Tibial artery (tissue), 4 donors: ENCODE results near the gene KCNK7.

Experiments used
- DNase-seq, 2 donors: peaks; one replicate each; pipeline ENCODE4 v3.0.0-alpha.2; 2019
- H3K27ac ChIP-seq, 2 donors: fragments of 200-600 bp; sonication (generic) in 1 of 2; 1 replicate in 1 of 2; 2 replicates in 1 of 2; pipeline ENCODE4 v1.5.1; 2018 to 2019; ENCODE audit warnings: mild to moderate bottlenecking in 1 of 2
- H3K27me3 ChIP-seq, 2 donors: fragments of 200-600 bp; sonication (generic) in 1 of 2; one replicate each; pipeline versions ENCODE4 v1.5.1 to v1.6.0; 2016 to 2019
- H3K36me3 ChIP-seq, 3 donors: fragments of 200-600 bp; sonication (generic) in 2 of 3; one replicate each; pipeline ENCODE4 v1.5.1; 2016 to 2019; ENCODE audit warnings: mild to moderate bottlenecking in 2 of 3
- H3K4me1 ChIP-seq, 4 donors: fragments of 200-600 bp; sonication (generic) in 2 of 4; 1 replicate in 3 of 4; 2 replicates in 1 of 4; pipeline ENCODE4 v1.5.1; 2016 to 2019
- H3K4me3 ChIP-seq, 2 donors: fragments of 200-600 bp; sonication (generic) in 1 of 2; 1 replicate in 1 of 2; 2 replicates in 1 of 2; pipeline ENCODE4 v1.5.1; 2018 to 2019; ENCODE audit warnings: mild to moderate bottlenecking in 2 of 2
- H3K9me3 ChIP-seq, 3 donors: fragments of 200-600 bp; sonication (generic) in 1 of 3; one replicate each; pipeline ENCODE4 v1.5.1; 2016 to 2019
- CTCF ChIP-seq, 2 experiments: fragments of 200-600 bp in 1 of 2; fragments of 450-650 bp in 1 of 2; IDR thresholded peaks; one replicate each; pipeline ENCODE4 v1.5.1; 2017 to 2019; ENCODE audit warnings: antibody characterized with exemption in 2 of 2, mild to moderate bottlenecking in 1 of 2, moderate library complexity in 1 of 2
- intact Hi-C: fragments of 100-400 bp; cut with DNase I; formaldehyde crosslinking; loops from one replicate; pipeline ENCODE4 v1.15.0; 2023; ENCODE audit warnings: low total_unique reads

KCNK7 gene

GRCh38 chr11:65598258-65598699, 2.7 kb upstream of the KCNK7 start:
- H3K36me3 ChIP-seq: peaks cover 17 to 71% (median 55%) of the 10 kb centered on the region in 3 donors
- intact Hi-C loops: no loop called here

GRCh38 chr11:65596520-65596919, 920 bp upstream of the KCNK7 start:
- no peak overlapping the region for H3K27ac ChIP-seq
- H3K36me3 ChIP-seq: peaks cover 25 to 71% (median 62%) of the 10 kb centered on the region in 3 donors
- intact Hi-C loops: no loop called here
- no peaks in the 10 kb centered on the region for H3K27me3 ChIP-seq
- no peak overlapping the region for H3K4me3 ChIP-seq
- H3K9me3 ChIP-seq: no peaks in the 10 kb centered on the region
- no peak for DNase-seq
- no peak for TF ChIP-seq CTCF (IDR thresholded peaks at IDR 0.05)
- H3K4me1 ChIP-seq: peaks cover 0 to 21% (median 12%) of the 10 kb centered on the region in 4 donors

More at GRCh38 chr11:65598258-65598699, 2.7 kb upstream of the KCNK7 start:
- no peaks in the 10 kb centered on the region for H3K27me3 ChIP-seq
- H3K9me3 ChIP-seq: no peaks in the 10 kb centered on the region
- H3K4me3 ChIP-seq: no peak overlapping the region
- H3K4me1 ChIP-seq: peaks cover 0 to 16% (median 8%) of the 10 kb centered on the region in 4 donors
- DNase-seq: peak in 1 of 2 donors; percentile 63
- no peak for TF ChIP-seq CTCF (IDR thresholded peaks at IDR 0.05)
- H3K27ac ChIP-seq: no peak overlapping the region

GRCh38 chr11:65595131-65595530, 469 bp downstream of the KCNK7 start:
- Histone ChIP-seq H3K27me3 (no peaks in the 10 kb centered on the region), H3K4me1 (peaks cover 0 to 21% (median 12%) of the 10 kb centered on the region in 4 donors), H3K9me3 (no peaks in the 10 kb centered on the region), H3K36me3 (peaks cover 39 to 71% (median 64%) of the 10 kb centered on the region in 3 donors), H3K27ac (peak overlapping the region in 1 of 2 donors; percentile 16), H3K4me3 (no peak overlapping the region)
- no peak for TF ChIP-seq CTCF (IDR thresholded peaks at IDR 0.05)
- peak in 1 of 2 donors; percentile 61 for DNase-seq
- intact Hi-C loops: no loop called here

- DNase-seq: peak in 1 of 2 donors; percentile 81
- H3K4me1 ChIP-seq: peaks cover 0 to 22% (median 13%) of the 10 kb centered on the region in 4 donors
- intact Hi-C loops: no loop called here
- H3K27me3 ChIP-seq: no peaks in the 10 kb centered on the region
- H3K9me3 ChIP-seq: no peaks in the 10 kb centered on the region
- peaks cover 45 to 70% (median 59%) of the 10 kb centered on the region in 3 donors for H3K36me3 ChIP-seq
- H3K4me3 ChIP-seq: no peak overlapping the region
- peak overlapping the region; percentile 3 to 31 for H3K27ac ChIP-seq
- peak; percentile 79 to 81 for TF ChIP-seq CTCF (IDR thresholded peaks at IDR 0.05)
These were observed 1.8 kb downstream of the KCNK7 start for GRCh38 chr11:65593518-65594414.

- no peaks in the 10 kb centered on the region for H3K9me3 ChIP-seq
- H3K4me1 ChIP-seq: peaks cover 0 to 30% (median 21%) of the 10 kb centered on the region in 4 donors
- intact Hi-C loops: no loop called here
- peaks cover 37 to 66% (median 51%) of the 10 kb centered on the region in 3 donors for H3K36me3 ChIP-seq
- no peak overlapping the region for H3K4me3 ChIP-seq
- TF ChIP-seq CTCF (IDR thresholded peaks at IDR 0.05): no peak
- peak overlapping the region; percentile 3 to 31 for H3K27ac ChIP-seq
- H3K27me3 ChIP-seq: no peaks in the 10 kb centered on the region
- peak in 1 of 2 donors; percentile 69 for DNase-seq
These were observed 2.6 kb downstream of the KCNK7 start for GRCh38 chr11:65592858-65593517.
